Activated naive CD4-positive, alpha-beta T cell treated with anti-CD3 and anti-CD28 coated beads, Interleukin-2, amount 10 ng/mL, durations not matched to agents 7 days and 5 days (primary cell): ENCODE results near the gene VPS4A.

Source experiments
- CTCF ChIA-PET: fragments of 350-600 bp; sonication (Branson Sonifier 250); formaldehyde crosslinking; loops from one replicate; lab custom pipeline; 2021; ENCODE audit warnings: antibody characterized with exemption; lab: Charles Lee
- DNase-seq: peaks from one replicate; pipeline ENCODE4 v3.0.0-alpha.2; 2020
- H3K27ac Mint-ChIP-seq: one replicate; pipeline ENCODE4 v1.8.0; 2021; ENCODE audit warnings: mild to moderate bottlenecking, moderate library complexity, mixed read lengths
- H3K27me3 Mint-ChIP-seq: one replicate; pipeline ENCODE4 v1.8.0; 2021; ENCODE audit warnings: mild to moderate bottlenecking, mixed read lengths
- H3K36me3 Mint-ChIP-seq: one replicate; pipeline ENCODE4 v1.8.0; 2021; ENCODE audit warnings: mixed read lengths
- H3K4me1 Mint-ChIP-seq: one replicate; pipeline ENCODE4 v1.8.0; 2021; ENCODE audit warnings: mixed read lengths
- H3K4me3 Mint-ChIP-seq: one replicate; pipeline ENCODE4 v1.8.0; 2021; ENCODE audit warnings: mild to moderate bottlenecking, moderate library complexity, mixed read lengths
- H3K9me3 Mint-ChIP-seq: one replicate; pipeline ENCODE4 v1.8.0; 2021; ENCODE audit warnings: mixed read lengths

Gene VPS4A

DNA sequence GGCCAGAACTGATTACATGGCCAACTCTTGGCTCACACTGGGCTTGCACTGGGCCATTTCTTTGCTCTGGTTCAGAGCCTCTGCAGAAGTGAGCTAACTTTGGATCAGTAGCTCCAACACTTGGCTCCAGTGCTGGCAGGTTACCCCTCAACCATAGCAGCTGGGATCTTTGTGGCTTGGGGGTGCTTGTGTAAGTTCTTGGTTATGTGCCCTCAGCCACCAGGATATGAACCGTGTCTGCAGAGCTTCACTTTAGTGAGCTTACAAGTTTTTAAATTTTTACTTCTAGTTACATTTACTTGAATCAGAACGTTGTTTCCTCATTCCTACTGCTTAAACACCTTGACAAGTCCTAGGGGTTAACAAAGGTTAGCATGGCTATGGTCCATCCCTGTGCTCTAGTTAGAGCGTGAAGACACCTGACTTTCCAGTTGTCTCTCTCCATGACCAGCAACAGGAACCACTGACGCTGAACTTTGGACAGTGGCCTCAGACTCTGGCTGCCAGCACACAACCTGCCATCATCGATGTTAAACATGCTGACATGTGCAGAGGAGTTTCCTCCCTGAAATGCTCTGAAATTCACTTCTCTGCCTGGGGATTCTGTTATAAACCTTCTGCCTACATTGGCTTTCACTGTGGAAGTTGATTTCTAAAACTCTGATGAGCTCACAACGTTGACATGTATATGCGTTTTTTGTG lies 15.2 kb downstream of the VPS4A start:
- H3K9me3 Mint-ChIP-seq = no peaks in the 10 kb centered on the region
- DNase-seq = no peak
- no peaks in the 10 kb centered on the region for H3K27me3 Mint-ChIP-seq
- peaks cover 52% of the 10 kb centered on the region for H3K4me1 Mint-ChIP-seq
- no peak overlapping the region for H3K4me3 Mint-ChIP-seq
- H3K36me3 Mint-ChIP-seq = peaks cover 52% of the 10 kb centered on the region
- CTCF ChIA-PET = no interaction called here
- no peak overlapping the region for H3K27ac Mint-ChIP-seq

DNA sequence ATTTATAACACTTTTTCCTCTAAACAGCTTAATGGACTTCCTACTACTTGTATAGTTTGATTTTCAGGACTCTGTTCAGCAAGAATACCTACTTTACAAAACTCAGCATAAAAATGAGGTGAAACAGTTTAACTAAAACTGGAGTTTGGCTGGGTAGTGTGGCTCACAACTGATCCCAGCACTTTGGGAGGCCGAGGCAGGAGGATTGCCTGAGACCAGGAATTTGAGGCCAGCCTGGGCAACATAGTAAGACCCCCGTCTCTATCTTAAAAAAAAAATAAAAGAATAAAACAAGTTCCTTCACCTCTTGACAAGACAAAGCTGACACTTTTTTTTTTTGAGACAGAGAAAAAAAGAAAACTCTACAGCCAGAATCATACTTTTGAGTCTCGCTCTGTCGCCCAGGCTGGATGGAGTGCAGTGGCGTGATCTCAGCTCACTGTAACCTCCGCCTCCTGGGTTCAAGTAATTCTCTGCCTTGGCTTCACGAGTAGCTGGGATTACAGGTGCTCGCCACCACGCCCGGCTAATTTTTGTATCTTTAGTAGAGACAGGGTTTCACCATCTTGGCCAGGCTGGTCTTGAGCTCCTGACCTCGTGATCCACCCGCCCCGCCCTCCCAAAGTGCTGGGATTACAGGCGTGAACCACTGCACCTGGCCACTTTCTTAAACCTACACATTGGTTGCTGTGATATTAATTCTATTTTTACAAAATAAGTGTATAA lies 16.6 kb downstream of the VPS4A start:
- Mint-ChIP-seq H3K4me3 (no peak overlapping the region), H3K9me3 (no peaks in the 10 kb centered on the region), H3K4me1 (peaks cover 47% of the 10 kb centered on the region), H3K36me3 (peaks cover 45% of the 10 kb centered on the region), H3K27me3 (no peaks in the 10 kb centered on the region), H3K27ac (no peak overlapping the region)
- CTCF ChIA-PET = interaction anchor here (1.3 kb wide), 1 partner anchor 12 kb away, joined by 3 read pairs; no protein-coding TSS in a partner anchor
- no peak for DNase-seq

DNA sequence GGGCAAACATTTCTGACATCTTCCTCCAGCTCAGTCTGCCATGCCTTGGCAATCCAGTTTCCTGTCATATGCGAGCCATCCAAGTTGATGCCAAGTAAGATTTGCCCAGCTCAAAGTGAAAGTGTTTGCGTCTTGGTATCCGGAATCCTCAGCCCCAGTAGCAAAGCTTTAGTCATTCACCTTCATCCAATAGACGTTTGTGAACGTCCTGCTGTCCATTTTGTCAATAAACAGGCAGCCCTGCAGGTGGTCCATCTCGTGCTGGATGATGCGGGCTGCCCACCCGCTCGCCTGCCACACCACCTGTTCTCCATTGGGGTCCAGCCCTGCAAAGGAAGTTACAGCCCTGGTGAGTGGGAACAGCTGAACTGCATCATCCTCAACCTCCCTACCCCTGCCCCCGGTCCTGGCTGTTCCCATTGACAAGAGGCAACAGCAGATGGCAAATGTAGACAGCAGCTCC lies 17.7 kb downstream of the VPS4A start:
- H3K4me1 Mint-ChIP-seq = peaks cover 50% of the 10 kb centered on the region
- CTCF ChIA-PET = interaction anchor here (1.0 to 1.3 kb wide), 3 partner anchors 9 to 57 kb away, joined by 3 to 5 read pairs (median 3); partner anchors contain the start of gene TERF2
- H3K36me3 Mint-ChIP-seq = peaks cover 48% of the 10 kb centered on the region
- DNase-seq = no peak
- peak overlapping the region; percentile 75 for H3K27ac Mint-ChIP-seq
- H3K4me3 Mint-ChIP-seq = peak overlapping the region; percentile 77
- no peaks in the 10 kb centered on the region for H3K27me3 Mint-ChIP-seq
- no peaks in the 10 kb centered on the region for H3K9me3 Mint-ChIP-seq

DNA sequence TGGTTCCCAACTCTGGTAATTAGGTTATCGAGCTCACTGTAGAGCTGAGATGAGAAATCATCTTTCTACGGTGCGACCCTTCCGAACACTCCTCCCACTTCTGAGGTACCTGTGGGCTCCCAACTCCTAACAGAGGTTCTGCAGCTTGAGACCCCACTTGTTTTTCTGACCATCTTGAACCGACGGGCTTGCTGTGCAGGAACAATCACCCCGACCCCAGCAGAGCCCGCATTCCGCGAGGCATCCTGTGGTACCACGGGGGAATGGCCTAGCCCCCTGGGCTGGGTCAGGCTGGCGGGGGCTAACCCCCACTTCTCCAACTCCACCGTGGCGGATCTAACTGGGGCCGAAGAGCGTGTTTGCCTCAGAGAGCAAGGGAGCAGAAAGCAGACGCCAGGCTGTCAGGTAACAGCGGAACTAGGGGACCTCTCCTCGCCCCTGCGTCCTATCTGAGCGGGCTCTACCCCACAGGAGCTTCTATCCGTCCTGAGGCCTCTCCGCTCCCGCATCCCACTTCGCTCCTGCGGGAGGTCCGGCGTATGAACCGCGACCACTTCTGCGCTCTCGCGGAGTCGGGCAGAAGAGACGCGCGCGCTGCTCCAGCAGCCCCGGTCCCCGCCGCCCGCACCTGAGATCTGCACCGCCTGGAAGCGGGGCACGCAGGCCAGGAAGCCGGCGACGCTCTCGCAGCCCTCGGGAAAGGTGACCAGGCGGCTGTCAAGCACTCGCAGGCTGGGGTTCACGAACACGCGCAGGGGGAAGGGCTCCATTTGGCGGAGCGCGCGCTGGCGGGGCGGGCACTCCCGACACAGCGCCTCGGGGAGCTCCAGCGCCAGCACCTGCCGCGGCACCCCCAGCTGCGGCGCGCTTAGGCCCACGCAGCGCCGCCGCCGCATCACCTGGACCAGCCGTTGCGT lies 18.5 kb downstream of the VPS4A start:
- DNase-seq = peak; percentile 67
- Mint-ChIP-seq H3K27me3 (no peaks in the 10 kb centered on the region), H3K36me3 (peaks cover 53% of the 10 kb centered on the region), H3K27ac (peak overlapping the region; percentile 75), H3K4me1 (peaks cover 53% of the 10 kb centered on the region), H3K4me3 (peak overlapping the region; percentile 77), H3K9me3 (no peaks in the 10 kb centered on the region)
- CTCF ChIA-PET = interaction anchor here (1.0 to 1.5 kb wide), 4 partner anchors 9 to 57 kb away, joined by 3 to 5 read pairs (median 3); partner anchors contain the start of genes COG8 and TERF2

DNA sequence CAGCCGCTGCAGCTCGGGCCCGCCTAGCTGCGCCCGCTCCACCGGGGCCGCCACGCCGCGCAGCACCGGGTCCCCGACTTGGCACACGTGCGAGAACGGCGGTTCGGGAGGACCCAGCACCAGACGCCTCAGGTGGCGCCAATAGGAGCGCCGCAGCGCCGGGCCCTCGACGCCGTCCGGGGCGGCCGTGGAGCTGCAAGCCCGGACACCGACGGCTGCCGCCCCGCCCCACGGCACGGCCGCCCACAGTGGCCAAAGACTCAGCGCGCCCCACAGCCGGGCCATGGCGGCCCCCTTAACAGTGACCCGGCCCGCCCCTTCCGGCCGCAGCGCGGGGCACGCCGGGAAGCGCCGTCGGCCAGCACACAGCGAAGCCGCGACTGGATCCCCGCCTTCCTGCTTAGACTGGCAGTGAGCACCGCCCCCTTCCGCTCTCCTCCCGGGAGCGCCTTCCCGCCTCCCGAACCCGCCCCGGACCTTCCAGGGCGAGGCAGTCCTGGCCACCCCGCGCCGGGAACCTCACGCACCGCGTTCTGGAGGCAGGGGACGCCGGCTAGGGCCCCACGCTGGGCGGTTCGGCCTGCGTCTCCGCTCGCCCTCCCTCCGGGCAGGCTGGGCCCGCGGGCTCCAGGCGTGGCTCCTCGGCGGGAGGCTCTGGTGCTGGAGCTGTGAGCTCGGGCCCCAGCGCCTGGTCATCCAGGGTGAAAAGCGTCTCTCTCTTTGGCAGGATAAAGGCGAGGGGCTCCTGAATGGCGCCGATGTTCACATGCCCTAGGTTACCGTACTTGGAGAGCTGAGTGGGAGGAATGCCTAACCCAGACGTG lies 19.3 kb downstream of the VPS4A start, which contains the start of gene PDF:
Gene PDF (minus strand): TSS at position 303 of the 824 bp plus-strand sequence. CDS start 18 bp downstream, at position 285.
- Mint-ChIP-seq H3K36me3 (peaks cover 53% of the 10 kb centered on the region), H3K27me3 (no peaks in the 10 kb centered on the region), H3K4me3 (peak within 1 kb of the TSS; percentile 82), H3K27ac (peak within 1 kb of the TSS; percentile 81), H3K4me1 (peaks cover 49% of the 10 kb centered on the region), H3K9me3 (no peaks in the 10 kb centered on the region)
- peak; percentile 91 for DNase-seq
- CTCF ChIA-PET = interaction anchor here (0.6 to 1.5 kb wide), 2 partner anchors 9 to 791 kb away, joined by 3 read pairs; partner anchors contain the start of gene COG8

DNA sequence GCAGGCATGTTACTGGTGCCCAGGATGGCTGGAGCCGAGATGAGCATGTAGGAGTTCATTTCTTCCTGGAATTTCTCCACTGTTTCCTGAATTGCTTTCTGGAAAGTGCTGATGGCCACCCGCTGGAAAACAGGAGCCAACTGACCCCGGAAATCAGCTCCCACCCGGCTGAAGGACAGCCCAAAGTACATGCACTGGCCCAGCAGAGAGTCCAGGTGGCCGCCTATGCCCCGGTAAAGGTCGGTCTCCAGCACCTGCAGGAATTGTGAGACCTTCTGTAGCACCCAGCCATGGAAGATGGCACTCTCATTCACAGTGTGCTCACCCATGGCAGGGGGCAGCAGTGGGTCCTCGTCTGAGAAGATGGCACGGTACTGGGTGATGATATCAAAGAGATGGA lies 23.5 kb downstream of the VPS4A start:
- H3K4me3 Mint-ChIP-seq = no peak overlapping the region
- no peaks in the 10 kb centered on the region for H3K9me3 Mint-ChIP-seq
- H3K27ac Mint-ChIP-seq = no peak overlapping the region
- DNase-seq = no peak
- peaks cover 40% of the 10 kb centered on the region for H3K36me3 Mint-ChIP-seq
- H3K4me1 Mint-ChIP-seq = peaks cover 35% of the 10 kb centered on the region
- CTCF ChIA-PET = no interaction called here
- H3K27me3 Mint-ChIP-seq = no peaks in the 10 kb centered on the region

DNA sequence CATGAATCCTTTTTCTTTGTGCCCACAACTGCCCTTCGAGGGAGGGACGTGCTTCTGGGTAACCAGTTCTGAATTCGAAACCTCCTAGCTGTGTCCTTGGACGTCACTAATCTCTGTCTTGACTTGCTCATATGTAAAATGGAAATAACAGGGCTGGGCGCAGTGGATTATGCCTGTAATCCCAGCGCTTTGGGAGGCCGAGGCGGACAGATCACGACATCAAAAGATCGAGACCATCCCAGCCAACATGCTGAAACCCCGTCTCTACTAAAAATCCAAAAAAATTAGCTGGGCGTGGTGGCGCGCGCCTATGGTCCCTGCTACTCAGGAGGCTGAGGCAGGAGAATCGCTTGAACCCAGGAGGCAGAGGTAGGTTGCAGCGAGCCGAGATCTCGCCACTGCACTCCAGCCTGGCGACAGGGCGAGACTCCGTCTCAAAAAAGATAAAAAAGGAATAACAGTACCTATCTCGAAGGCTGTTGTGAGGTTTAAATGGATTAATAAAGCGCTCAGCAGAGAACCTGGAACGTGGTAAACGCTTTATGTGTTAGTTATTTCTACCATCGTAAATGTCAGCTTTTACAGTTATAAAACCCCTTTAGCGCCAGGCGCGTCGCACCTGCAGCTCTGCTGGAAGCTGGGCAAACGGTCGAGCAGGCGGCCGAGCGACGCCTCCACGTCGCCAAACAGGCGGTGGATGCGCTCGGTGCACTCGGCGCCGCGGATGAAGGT lies 27.6 kb downstream of the VPS4A start:
- no peaks in the 10 kb centered on the region for H3K27me3 Mint-ChIP-seq
- no peaks in the 10 kb centered on the region for H3K9me3 Mint-ChIP-seq
- peak overlapping the region; percentile 100 for H3K4me3 Mint-ChIP-seq
- peaks cover 55% of the 10 kb centered on the region for H3K36me3 Mint-ChIP-seq
- peaks cover 53% of the 10 kb centered on the region for H3K4me1 Mint-ChIP-seq
- CTCF ChIA-PET = interaction anchor here (0.9 to 1.4 kb wide), 2 partner anchors 8 to 10 kb away, joined by 3 to 5 read pairs; partner anchors contain the start of gene PDF
- peak overlapping the region; percentile 97 for H3K27ac Mint-ChIP-seq
- DNase-seq = no peak

DNA sequence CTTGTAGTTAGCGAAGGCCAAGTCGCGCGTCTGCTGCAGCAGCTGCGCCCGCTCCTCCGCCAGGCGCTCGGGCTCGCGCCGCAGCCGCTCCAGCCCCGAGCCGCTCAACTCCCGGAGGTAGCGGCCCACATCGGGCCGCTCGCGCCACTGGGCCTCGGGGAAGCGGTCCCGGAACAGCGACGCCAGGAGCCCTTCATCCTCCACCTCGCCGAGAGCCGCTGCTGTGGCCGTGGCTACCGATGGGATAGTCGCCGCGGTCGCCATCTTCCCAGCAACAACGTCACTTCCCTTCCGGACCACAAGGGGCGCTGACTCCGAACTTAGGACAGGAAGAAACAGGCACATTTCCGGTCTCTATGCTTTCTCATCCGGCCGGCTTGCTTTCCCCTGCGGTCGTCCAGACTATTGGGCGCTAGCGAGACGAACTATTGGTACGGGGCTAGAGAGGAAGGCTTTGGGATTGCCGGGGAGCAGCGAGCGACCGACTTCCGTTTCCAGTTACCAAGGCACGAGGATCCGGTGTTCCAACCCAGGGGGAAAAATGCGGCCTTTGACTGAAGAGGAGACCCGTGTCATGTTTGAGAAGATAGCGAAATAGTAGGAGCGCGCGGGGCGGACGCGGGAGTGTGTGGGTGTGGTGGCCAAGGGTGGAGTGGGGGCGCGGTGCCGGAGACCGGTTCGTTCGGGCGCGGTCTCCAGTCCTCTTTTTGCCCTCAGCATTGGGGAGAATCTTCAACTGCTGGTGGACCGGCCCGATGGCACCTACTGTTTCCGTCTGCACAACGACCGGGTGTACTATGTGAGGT lies 28.3 kb downstream of the VPS4A start, which contains the start of the genes COG8 and NIP7:
Gene COG8 (minus strand): TSS at position 276 of the 806 bp plus-strand sequence. CDS start 12 bp downstream, at position 264.
Gene NIP7 (plus strand): TSS at position 484 of the 806 bp plus-strand sequence. CDS start 58 bp downstream, at position 542.
- Mint-ChIP-seq H3K4me1 (peaks cover 50% of the 10 kb centered on the region), H3K9me3 (no peaks in the 10 kb centered on the region), H3K4me3 (peak within 1 kb of the TSS; percentile 100), H3K27ac (peak within 1 kb of the TSS; percentile 97), H3K27me3 (no peaks in the 10 kb centered on the region), H3K36me3 (peaks cover 51% of the 10 kb centered on the region)
- CTCF ChIA-PET = interaction anchor here (0.9 kb wide), 2 partner anchors 9 to 280 kb away, joined by 3 read pairs; partner anchors contain the start of gene PDF
- peak; percentile 96 for DNase-seq

DNA sequence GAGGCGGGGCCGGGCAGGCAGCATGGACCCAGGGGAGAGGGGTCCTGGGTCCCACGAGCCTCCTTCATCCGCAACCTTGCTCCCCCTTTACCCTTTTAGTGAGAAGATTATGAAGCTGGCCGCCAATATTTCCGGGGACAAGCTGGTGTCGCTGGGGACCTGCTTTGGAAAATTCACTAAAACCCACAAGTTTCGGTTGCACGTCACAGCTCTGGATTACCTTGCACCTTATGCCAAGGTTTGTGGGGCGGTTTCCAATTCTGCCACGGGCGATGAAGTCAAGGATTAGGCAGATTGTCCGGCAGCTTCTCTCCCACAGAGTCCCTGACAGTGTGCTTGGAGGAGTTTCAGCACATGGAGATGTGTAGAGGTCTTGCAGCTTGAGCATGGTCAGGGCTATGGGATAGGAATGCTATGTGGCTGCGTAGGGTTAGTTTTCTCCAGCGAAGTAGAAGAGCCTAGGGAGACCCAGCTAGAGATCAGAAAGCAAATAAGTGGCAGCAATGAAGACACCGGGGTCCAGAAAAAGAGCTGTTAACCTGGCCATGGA lies 29.0 kb downstream of the VPS4A start:
- Mint-ChIP-seq H3K4me3 (peak overlapping the region; percentile 100), H3K27ac (peak overlapping the region; percentile 97), H3K9me3 (no peaks in the 10 kb centered on the region), H3K27me3 (no peaks in the 10 kb centered on the region), H3K36me3 (peaks cover 46% of the 10 kb centered on the region), H3K4me1 (peaks cover 50% of the 10 kb centered on the region)
- CTCF ChIA-PET = interaction anchor here (0.6 to 2.0 kb wide), 4 partner anchors 43 to 334 kb away, joined by 3 to 9 read pairs (median 4); no protein-coding TSS in a partner anchor
- peak; percentile 55 for DNase-seq

DNA sequence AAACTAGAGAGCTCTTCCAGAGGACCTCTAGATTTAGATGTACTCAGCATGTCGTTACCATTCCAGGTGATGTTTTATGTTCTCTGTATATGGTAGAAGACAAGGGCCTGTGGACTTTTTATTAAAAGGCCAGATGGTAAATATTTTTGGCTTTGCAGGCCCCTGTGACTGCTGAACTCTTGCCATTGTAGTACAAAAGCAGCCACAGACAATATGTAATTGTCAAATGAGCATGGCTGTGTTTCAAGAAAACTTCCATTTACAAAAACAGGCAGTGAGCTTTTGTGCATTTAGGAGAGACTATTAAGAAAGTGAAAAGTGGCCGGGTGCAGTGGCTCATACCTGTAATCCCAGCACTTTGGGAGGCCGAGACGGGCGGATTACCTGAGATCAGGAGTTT lies 33.0 kb downstream of the VPS4A start:
- no peak overlapping the region for H3K27ac Mint-ChIP-seq
- CTCF ChIA-PET = no interaction called here
- peaks cover 39% of the 10 kb centered on the region for H3K36me3 Mint-ChIP-seq
- no peaks in the 10 kb centered on the region for H3K9me3 Mint-ChIP-seq
- no peak overlapping the region for H3K4me3 Mint-ChIP-seq
- H3K27me3 Mint-ChIP-seq = no peaks in the 10 kb centered on the region
- H3K4me1 Mint-ChIP-seq = peaks cover 30% of the 10 kb centered on the region
- no peak for DNase-seq

DNA sequence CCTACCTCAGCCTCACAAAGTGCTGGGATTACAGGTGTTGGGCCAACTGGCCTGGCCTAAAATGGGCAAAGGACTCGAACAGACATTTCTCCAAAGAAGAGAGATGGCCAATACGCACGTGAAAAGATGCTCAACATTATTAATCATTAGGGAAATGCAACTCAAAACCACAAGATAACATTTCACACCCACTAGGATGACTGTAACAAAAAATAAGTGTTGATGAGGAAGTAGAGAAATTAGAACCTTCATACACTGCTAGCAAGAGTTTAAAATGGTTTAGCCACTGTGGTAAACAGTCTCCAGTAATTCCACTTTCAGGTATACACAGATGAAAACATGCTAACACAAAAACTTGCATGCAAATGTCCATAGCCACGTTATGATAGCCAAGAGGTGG lies 34.8 kb downstream of the VPS4A start:
- Mint-ChIP-seq H3K27me3 (no peaks in the 10 kb centered on the region), H3K36me3 (peaks cover 31% of the 10 kb centered on the region), H3K9me3 (no peaks in the 10 kb centered on the region), H3K4me3 (no peak overlapping the region), H3K27ac (peak overlapping the region; percentile 24), H3K4me1 (peaks cover 16% of the 10 kb centered on the region)
- no peak for DNase-seq
- CTCF ChIA-PET = interaction anchor here (0.7 kb wide), 1 partner anchor 20 kb away, joined by 3 read pairs; no protein-coding TSS in a partner anchor
